Measurements from ENCODE around the gene FHDC1.

Gene FHDC1

GRCh38 chr4:153026591-153027346 is 90.6 kb downstream of the FHDC1 start:
- Histone ChIP-seq H3K27me3 (replicated peaks; ENCODE audit: control insufficient read depth, insufficient read depth, low read length) (peaks cover 22% of the 10 kb centered on the region), H3K9me3 (ENCODE audit: control insufficient read depth, low read length) (peaks cover 21% of the 10 kb centered on the region), H3K36me3 (ENCODE audit: control insufficient read depth, insufficient read depth, low read length, severe bottlenecking) (no peaks in the 10 kb centered on the region), H3K4me1 (ENCODE audit: control insufficient read depth, insufficient read depth, low read length) (no peaks in the 10 kb centered on the region), H3K9ac (ENCODE audit: low read length) (no peak overlapping the region), H3K4me3 (ENCODE audit: low read length) (no peak overlapping the region)
- DNase-seq (ENCODE audit: low read depth), result no peak

GRCh38 chr4:153027866-153028265 is 91.7 kb downstream of the FHDC1 start:
- no peak for DNase-seq (ENCODE audit: low read depth)
- Histone ChIP-seq H3K27me3 (replicated peaks; ENCODE audit: control insufficient read depth, insufficient read depth, low read length) (peaks cover 19% of the 10 kb centered on the region), H3K4me3 (ENCODE audit: low read length) (no peak overlapping the region), H3K4me1 (ENCODE audit: control insufficient read depth, insufficient read depth, low read length) (no peaks in the 10 kb centered on the region), H3K36me3 (ENCODE audit: control insufficient read depth, insufficient read depth, low read length, severe bottlenecking) (no peaks in the 10 kb centered on the region), H3K9ac (ENCODE audit: low read length) (no peak overlapping the region), H3K9me3 (ENCODE audit: control insufficient read depth, low read length) (peaks cover 21% of the 10 kb centered on the region)

- H3K9me3 ChIP-seq (ENCODE audit: control insufficient read depth, low read length), result peaks cover 21% of the 10 kb centered on the region
- no peaks in the 10 kb centered on the region for H3K4me1 ChIP-seq (ENCODE audit: control insufficient read depth, insufficient read depth, low read length)
- no peaks in the 10 kb centered on the region for H3K36me3 ChIP-seq (ENCODE audit: control insufficient read depth, insufficient read depth, low read length, severe bottlenecking)
- no peak overlapping the region for H3K4me3 ChIP-seq (ENCODE audit: low read length)
- no peak for DNase-seq (ENCODE audit: low read depth)
- H3K27me3 ChIP-seq (replicated peaks; ENCODE audit: control insufficient read depth, insufficient read depth, low read length), result peaks cover 19% of the 10 kb centered on the region
- no peak overlapping the region for H3K9ac ChIP-seq (ENCODE audit: low read length)
Measured at GRCh38 chr4:153028535-153028934, 92.4 kb downstream of the FHDC1 start.

Data from adipocyte (in vitro differentiated cells).